Measurements from ENCODE around the gene PALD1.
A peak's percentile ranks its signal among the peaks of the same experiment; 100 is the strongest.
"Not testable (repeated sequence)": the region's sequence is repeated elsewhere in the genome, so short reads cannot be mapped to it uniquely, and the experiment has no call there.

PALD1 gene

GRCh38 chr10:70482982-70483760, 4.6 kb downstream of the PALD1 start:
- no peak for DNase-seq

- DNase-seq = not testable (repeated sequence)
These were observed 5.3 kb downstream of the PALD1 start for GRCh38 chr10:70483872-70484271.

- DNase-seq = no peak
These were observed 9.3 kb downstream of the PALD1 start for GRCh38 chr10:70487824-70488223.

DNA sequence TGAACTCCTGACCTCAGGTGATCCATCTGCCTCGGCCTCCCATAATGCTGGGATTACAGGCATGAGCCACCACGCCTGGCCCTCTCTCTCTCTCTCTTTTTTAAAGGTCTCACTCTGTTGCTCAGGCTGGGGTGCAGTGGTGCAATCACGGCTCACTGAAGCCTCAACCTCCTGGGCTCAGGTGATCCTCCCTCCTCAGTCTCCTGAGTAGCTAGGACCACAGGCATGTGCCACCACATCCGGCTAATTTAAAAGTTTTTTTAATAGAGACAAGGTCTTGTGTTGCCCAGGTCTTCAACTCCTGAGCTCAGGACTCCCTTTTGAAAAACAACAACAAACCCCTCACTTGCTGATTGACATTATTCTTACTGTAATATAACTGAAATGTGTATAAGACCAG, 11.6 kb downstream of the PALD1 start:
- no peak for DNase-seq

GRCh38 chr10:70491614-70492013, 13.0 kb downstream of the PALD1 start:
- DNase-seq = no peak

DNA sequence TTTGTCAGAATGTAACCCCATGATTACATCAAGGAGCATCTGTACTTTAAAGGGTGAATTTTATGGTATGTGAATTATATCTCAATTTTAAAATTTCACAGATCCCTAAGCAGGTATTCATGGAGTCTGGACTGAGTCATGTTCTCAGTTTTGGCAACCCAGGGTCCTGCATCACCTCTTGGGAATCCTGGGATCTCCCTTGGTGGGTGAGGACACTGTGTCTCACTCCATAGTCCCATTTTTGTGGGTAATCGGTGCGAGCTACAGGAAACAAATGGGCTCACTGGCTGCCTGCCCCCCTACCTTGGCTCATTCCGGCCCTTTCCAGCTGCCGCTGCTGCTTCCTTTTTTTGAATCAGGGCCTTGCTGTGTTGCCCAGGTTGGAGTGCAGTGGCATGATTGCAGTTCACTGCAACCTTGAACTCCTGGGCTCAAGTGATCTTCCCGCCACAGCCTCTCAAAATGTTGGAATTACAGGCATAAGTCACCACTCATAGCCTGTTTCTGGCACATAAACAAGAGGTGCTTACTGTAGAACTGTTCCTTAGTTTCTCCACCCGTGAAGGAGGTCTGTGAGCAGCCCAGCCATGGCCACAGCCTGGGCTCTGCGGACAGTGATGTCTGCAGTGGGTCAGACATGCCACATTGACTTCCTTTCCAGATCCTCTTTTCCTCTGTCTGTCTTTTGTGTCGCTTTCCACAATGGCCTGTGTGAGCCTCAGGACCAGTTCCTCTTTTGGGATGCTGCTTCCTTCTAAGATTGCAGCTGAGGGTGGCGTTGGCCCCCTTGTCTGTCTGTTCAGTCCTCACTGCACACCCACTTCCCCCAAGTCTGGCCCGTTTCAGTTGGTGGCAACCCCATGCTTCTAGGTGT, 14.5 kb downstream of the PALD1 start:
- peak; percentile 26 for DNase-seq

DNA sequence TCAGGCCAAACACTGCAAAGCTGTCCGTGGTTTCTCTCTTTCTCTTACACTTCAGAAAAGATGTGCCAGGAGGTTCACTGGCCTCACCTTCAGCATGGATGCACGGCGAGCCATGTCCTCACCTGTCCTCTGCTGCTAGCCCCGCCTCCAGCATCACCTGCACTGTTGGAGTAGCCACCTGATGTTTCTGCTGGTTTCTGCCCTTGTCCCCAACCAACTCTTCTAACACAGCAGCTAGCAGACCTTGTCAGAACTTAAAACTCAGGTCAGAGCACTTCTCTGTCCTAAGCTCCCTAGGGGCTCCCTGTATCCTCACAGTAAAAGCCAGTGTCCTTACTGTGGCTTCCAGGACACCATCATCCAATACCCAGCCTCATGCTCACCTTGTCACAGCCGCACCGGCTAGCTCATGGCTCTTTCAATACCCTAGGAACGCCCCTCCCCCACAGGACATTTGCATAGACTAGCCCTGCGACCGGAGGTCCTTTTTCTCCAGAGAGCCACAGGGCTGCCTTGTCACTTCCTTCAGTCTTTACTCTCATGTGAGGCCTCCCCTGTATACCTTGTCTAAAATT, 15.2 kb downstream of the PALD1 start:
- peak; percentile 73 for DNase-seq

DNA sequence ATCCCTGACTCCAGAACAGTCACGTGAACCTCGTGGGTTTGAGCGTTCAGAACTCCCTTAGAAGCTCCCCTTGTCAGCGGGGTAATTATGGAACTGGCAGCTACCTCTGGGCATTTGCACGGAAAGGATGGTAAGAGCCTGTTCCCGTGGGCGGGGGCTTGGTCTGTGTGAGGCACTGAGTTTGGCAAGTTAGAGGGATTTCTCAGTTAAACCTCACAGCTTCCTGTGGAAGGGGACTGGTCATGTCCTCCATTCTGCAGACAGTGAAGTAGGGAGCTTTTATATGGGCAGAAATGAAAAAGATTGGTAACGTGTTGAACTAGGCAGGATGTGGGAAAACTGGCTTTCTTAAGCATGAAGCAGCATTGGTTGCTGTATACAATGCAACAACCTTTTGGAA, 16.0 kb downstream of the PALD1 start:
- DNase-seq = no peak

DNA sequence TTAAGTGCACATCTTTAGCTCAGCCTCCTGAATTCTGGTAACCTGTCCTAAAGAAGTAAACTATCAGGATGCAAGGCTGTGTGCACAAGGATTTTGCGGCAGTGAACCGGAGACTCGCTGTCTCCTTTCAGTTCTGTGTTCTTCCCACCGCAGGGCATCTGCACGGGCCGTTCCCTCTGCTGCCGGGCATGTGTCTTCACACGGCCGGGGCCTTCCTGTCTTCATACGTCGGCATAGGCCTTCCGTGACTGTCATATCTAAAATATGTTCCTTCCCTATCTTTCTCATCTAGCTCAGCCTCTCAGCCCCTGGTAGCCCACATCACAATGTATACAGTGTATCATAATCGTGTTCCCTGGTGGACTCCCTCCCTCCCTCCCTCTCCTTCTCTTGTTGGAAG, 16.4 kb downstream of the PALD1 start:
- no peak for DNase-seq

GRCh38 chr10:70495691-70496261, 17.2 kb downstream of the PALD1 start:
- DNase-seq = no peak

GRCh38 chr10:70496341-70497119, 18.0 kb downstream of the PALD1 start:
- no peak for DNase-seq

DNA sequence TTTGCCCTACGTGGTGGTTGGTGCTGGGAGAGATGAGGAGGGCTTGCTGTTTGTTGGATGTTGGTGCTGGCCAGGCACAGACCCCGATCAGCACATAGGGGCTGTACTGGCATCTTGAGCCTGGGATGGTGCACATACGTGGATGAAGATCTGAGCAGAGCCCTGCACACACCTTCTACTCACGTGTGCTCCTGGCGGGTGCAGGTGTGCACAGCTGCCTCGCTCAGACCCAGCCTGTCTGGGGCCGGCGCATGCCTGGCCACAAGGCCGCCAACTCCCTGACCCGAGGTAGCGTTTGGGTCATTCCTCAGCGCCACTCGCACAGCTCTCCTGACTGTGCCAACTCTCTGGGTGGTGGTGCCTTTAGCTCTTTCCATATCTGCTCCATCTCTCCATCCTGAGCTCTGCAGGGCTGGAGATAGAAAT, 18.6 kb downstream of the PALD1 start:
- DNase-seq = no peak

DNA sequence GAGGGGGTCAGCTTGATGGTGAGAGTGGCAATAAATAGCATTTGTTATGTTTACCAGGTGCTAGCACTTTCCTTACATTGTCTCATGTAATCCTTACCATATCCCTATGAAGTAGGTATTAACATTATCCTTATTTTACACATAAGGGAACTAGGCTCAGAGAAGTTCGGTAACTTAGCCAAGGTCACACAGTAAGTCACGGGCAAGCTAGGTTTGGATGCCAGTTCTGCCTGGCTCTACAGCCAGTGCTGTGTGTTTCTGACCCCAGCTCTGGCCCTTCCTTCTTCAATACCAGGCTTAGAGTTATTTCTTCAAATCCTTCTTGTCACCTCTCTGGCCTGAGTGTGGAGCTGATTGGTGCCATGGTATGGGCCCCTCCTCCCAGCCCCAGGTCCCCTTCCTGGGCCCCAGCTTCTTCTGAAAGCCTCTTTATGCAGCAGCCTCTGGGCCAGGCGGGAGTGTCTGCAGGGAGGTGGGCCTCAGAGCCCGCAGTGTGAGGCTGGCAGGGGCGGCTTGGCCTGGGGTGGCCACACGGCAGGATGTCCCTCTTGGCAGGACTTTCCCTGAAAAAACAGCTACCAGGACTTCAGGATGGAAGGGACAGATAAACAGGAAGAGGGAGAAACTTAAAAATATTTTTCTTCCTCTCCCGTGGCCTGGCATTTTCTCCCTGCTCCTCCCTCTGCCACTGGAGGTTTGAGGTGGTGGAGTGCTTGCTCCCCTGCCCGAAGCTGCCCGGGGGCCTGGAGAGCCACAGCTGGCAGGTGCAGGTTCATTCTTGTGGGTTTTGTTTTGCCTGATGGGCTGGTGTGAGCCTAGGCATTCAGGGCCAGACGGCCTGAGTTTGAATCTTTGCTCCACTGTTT, 20.6 kb downstream of the PALD1 start:
- peak; percentile 43 for DNase-seq

GRCh38 chr10:70499836-70500167, 21.2 kb downstream of the PALD1 start:
- DNase-seq = peak; percentile 71

DNA sequence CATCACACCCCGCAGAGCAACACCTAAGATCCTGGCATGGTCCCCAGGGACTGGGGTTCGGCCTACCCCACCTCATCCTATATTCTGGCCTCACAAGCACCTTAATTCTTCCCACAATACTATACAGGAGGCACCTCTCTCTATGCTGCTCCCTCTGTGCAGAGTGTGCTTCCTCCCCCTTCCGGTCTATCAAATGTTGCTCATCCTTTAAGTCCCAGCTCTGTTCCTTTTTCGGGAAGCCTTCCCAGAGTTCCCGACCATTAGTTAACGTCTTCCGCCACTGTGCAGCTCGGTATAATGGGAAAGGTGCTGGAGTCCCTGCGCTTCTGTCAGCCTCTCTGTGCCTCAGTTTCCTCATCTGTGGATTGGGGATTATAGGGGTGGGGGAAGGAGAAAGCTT, 21.8 kb downstream of the PALD1 start:
- no peak for DNase-seq

DNA sequence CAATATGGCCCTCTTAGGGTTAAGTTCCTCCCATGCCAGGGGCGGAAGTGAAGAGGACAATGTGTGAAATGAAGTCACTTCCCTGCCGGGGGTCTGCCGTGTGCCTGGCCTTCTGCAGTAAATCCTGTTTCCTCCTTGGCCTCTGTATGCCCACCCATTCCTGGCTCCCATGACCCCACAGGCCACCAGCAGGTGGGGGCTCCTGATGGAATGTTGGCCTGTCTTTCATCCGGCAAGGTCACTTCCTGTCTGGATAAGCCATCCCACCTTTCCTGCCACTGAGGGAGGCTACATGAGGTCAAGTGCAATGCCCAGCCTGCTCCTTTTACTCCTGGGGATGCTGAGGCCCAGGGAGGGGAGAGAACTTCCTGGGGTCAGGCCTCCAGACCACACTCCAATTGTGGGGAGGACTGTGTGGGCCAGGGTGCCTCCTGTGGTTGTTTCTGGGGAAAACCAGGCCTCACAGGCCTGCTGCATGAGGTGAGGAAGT, 22.3 kb downstream of the PALD1 start:
- no peak for DNase-seq

DNA sequence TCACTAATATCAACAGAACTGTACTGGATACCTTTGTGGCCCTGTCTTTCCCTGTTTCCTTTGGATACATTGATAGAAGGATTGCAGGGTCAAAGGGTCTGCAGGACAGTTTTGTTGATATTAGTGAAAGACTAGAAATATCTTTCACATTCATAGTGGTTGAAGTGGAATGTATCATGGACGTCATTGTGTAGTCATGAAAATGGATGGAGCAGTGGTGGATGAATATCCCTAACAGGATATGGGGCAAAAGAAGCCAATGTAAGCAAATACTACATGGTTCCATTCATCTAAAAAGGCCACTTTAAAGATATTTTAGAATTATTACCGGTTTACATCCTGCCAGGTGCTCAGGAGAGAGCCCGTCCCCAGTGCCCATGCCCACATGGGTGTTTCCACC, 23.8 kb downstream of the PALD1 start:
- DNase-seq = no peak

DNA sequence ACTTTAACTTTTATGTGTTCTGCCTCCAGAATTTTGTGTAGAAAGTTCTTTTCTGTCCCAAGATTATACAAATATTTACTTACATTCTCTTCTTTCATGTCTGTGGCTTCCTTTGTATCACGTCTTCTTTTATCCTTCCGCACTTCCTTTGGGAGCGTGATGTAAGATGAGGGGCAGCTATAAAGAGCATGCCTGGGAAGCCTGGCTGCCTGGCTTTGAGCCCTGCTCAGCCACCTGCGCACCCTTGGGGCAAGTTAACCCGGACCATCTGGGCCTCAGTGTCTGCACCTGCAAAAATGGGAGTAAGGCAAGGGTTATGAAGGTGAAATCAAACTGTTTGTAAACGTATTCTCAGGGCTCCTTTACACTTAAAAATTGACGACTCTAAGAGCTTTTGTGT, 25.2 kb downstream of the PALD1 start:
- DNase-seq = peak; percentile 80

DNA sequence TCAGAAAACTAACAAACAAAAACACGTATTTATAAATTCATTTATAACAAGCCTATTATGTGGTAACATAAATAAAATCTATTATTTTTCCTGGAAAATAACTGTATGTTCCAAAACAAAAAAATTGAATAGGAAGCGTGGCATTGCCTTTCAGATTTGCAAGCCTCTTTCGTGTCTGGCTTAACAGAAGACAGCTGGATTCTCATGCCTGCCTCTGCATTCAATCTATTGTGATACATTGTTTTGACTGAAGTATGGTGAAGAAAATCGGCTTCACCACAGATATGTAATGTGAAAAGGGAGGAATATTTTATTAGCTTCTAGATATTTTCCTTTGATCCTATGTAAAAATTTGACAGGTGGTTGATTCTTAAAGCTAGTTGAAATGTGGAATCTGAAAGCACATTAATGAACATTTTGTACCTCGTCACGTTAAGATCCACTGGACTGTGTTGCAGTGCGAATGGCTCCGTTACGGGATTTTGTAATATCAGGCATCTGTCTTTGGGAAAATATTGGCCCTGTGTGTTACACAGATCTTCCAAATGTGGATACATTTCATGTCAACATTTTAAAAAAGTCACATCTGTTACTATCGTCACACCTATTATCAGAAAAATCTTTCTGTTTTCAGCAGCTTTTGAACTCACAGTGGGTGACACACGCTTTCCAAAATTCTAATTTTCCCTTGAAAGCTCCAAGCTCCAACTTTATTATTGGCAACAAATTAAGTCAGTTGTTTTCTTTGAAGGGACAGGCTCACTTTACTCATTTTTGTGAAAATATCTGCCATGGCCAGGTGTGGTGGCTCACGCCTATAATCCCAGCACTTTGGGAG, 26.2 kb downstream of the PALD1 start:
- DNase-seq = no peak

DNA sequence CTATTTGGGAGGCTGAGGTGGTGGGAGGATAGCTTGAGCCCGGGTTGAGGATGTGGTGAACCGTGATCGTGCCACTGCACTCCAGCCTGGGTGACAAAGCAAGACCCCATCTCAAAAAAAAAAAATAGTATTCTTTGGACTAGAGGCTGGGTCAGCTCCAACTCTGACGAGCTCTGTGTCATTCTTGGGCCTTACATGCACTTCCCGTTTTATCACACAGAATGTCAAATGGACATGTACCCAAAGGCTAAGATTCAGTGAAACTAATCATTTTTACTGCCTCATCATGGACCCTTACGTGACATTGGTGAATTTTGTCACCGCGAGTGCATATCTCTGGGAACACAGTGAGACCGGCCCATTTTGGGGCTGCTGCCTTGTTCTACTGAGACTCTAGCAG, 27.3 kb downstream of the PALD1 start:
- DNase-seq = no peak

GRCh38 chr10:70507966-70508365, 29.4 kb downstream of the PALD1 start:
- no peak for DNase-seq

All from RPMI8226 (cell line).